Measurements from ENCODE around the gene SLC22A7. TPM values are rescaled to one million over a fixed set of nuclear protein-coding genes. Genes with fewer than 3 reads are reported as not detected.

Gene SLC22A7
- polyA plus RNA-seq, 1 donor: 1.2 TPM

GRCh38 chr6:43274916-43275597, 23.0 kb upstream of the SLC22A7 start:
- no peaks in the 10 kb centered on the region for H3K36me3 ChIP-seq (ENCODE audit: control insufficient read depth, insufficient read depth, low read length)
- peak overlapping the region; percentile 65 for H3K4me3 ChIP-seq (ENCODE audit: low read length)
- peak; percentile 73 to 93 for DNase-seq
- no peaks in the 10 kb centered on the region for H3K9me3 ChIP-seq (ENCODE audit: control insufficient read depth, low read depth, low read length)
- peaks cover 8% of the 10 kb centered on the region for H3K27me3 ChIP-seq (ENCODE audit: control insufficient read depth, insufficient read depth, low read length)
- peak overlapping the region; percentile 94 for H3K27ac ChIP-seq (ENCODE audit: low read length)
- peaks cover 90% of the 10 kb centered on the region for H3K4me1 ChIP-seq (ENCODE audit: control insufficient read depth, insufficient read depth, low read length)
- no CpG with 5 or more reads among the region's 65 CpGs for WGBS (ENCODE audit: insufficient coverage, low lambda C conversion rate)

GRCh38 chr6:43275801-43276576, 22.1 kb upstream of the SLC22A7 start:
- H3K4me3 ChIP-seq (ENCODE audit: low read length): peak overlapping the region; percentile 39
- peak overlapping the region; percentile 94 for H3K27ac ChIP-seq (ENCODE audit: low read length)
- H3K4me1 ChIP-seq (ENCODE audit: control insufficient read depth, insufficient read depth, low read length): peaks cover 83% of the 10 kb centered on the region
- H3K36me3 ChIP-seq (ENCODE audit: control insufficient read depth, insufficient read depth, low read length): no peaks in the 10 kb centered on the region
- H3K9me3 ChIP-seq (ENCODE audit: control insufficient read depth, low read depth, low read length): no peaks in the 10 kb centered on the region
- peak in 1 of 2 donors; percentile 63 for DNase-seq
- peaks cover 8% of the 10 kb centered on the region for H3K27me3 ChIP-seq (ENCODE audit: control insufficient read depth, insufficient read depth, low read length)
- no CpG with 5 or more reads among the region's 64 CpGs for WGBS (ENCODE audit: insufficient coverage, low lambda C conversion rate)

GRCh38 chr6:43276577-43277305, 21.3 kb upstream of the SLC22A7 start:
- WGBS (ENCODE audit: insufficient coverage, low lambda C conversion rate): no CpG with 5 or more reads among the region's 11 CpGs
- Histone ChIP-seq H3K4me3 (ENCODE audit: low read length) (no peak overlapping the region), H3K27ac (ENCODE audit: low read length) (peak overlapping the region; percentile 94), H3K36me3 (ENCODE audit: control insufficient read depth, insufficient read depth, low read length) (no peaks in the 10 kb centered on the region), H3K4me1 (ENCODE audit: control insufficient read depth, insufficient read depth, low read length) (peaks cover 77% of the 10 kb centered on the region), H3K27me3 (ENCODE audit: control insufficient read depth, insufficient read depth, low read length) (peaks cover 8% of the 10 kb centered on the region), H3K9me3 (ENCODE audit: control insufficient read depth, low read depth, low read length) (no peaks in the 10 kb centered on the region)
- DNase-seq: peak; percentile 82 to 94

GRCh38 chr6:43277306-43277642, 20.8 kb upstream of the SLC22A7 start:
- Histone ChIP-seq H3K27me3 (ENCODE audit: control insufficient read depth, insufficient read depth, low read length) (peaks cover 8% of the 10 kb centered on the region), H3K9me3 (ENCODE audit: control insufficient read depth, low read depth, low read length) (no peaks in the 10 kb centered on the region), H3K4me1 (ENCODE audit: control insufficient read depth, insufficient read depth, low read length) (peaks cover 71% of the 10 kb centered on the region), H3K36me3 (ENCODE audit: control insufficient read depth, insufficient read depth, low read length) (no peaks in the 10 kb centered on the region), H3K4me3 (ENCODE audit: low read length) (no peak overlapping the region), H3K27ac (ENCODE audit: low read length) (peak overlapping the region; percentile 94)
- no peak for DNase-seq
- no CpG with 5 or more reads among the region's 6 CpGs for WGBS (ENCODE audit: insufficient coverage, low lambda C conversion rate)

- no CpG with 5 or more reads among the region's 13 CpGs for WGBS (ENCODE audit: insufficient coverage, low lambda C conversion rate)
Measured at GRCh38 chr6:43277643-43278523, 20.2 kb upstream of the SLC22A7 start.

GRCh38 chr6:43278524-43279078, 19.5 kb upstream of the SLC22A7 start:
- H3K27ac ChIP-seq (ENCODE audit: low read length): peak overlapping the region; percentile 94
- H3K4me3 ChIP-seq (ENCODE audit: low read length): no peak overlapping the region
- no peaks in the 10 kb centered on the region for H3K9me3 ChIP-seq (ENCODE audit: control insufficient read depth, low read depth, low read length)
- no peaks in the 10 kb centered on the region for H3K36me3 ChIP-seq (ENCODE audit: control insufficient read depth, insufficient read depth, low read length)
- DNase-seq: peak; percentile 73 to 92
- H3K4me1 ChIP-seq (ENCODE audit: control insufficient read depth, insufficient read depth, low read length): peaks cover 62% of the 10 kb centered on the region
- WGBS (ENCODE audit: insufficient coverage, low lambda C conversion rate): no CpG with 5 or more reads among the region's 4 CpGs
- peaks cover 8% of the 10 kb centered on the region for H3K27me3 ChIP-seq (ENCODE audit: control insufficient read depth, insufficient read depth, low read length)

More at GRCh38 chr6:43277643-43278523, 20.2 kb upstream of the SLC22A7 start:
- peak overlapping the region; percentile 94 for H3K27ac ChIP-seq (ENCODE audit: low read length)
- peaks cover 67% of the 10 kb centered on the region for H3K4me1 ChIP-seq (ENCODE audit: control insufficient read depth, insufficient read depth, low read length)
- H3K27me3 ChIP-seq (ENCODE audit: control insufficient read depth, insufficient read depth, low read length): peaks cover 8% of the 10 kb centered on the region
- DNase-seq: peak; percentile 94 to 97
- no peak overlapping the region for H3K4me3 ChIP-seq (ENCODE audit: low read length)
- no peaks in the 10 kb centered on the region for H3K9me3 ChIP-seq (ENCODE audit: control insufficient read depth, low read depth, low read length)
- no peaks in the 10 kb centered on the region for H3K36me3 ChIP-seq (ENCODE audit: control insufficient read depth, insufficient read depth, low read length)

GRCh38 chr6:43280234-43280633, 17.8 kb upstream of the SLC22A7 start:
- Histone ChIP-seq H3K27me3 (ENCODE audit: control insufficient read depth, insufficient read depth, low read length) (peaks cover 2% of the 10 kb centered on the region), H3K36me3 (ENCODE audit: control insufficient read depth, insufficient read depth, low read length) (no peaks in the 10 kb centered on the region), H3K4me3 (ENCODE audit: low read length) (no peak overlapping the region), H3K4me1 (ENCODE audit: control insufficient read depth, insufficient read depth, low read length) (peaks cover 48% of the 10 kb centered on the region), H3K27ac (ENCODE audit: low read length) (no peak overlapping the region), H3K9me3 (ENCODE audit: control insufficient read depth, low read depth, low read length) (peaks cover 3% of the 10 kb centered on the region)
- no CpG with 5 or more reads among the region's 2 CpGs for WGBS (ENCODE audit: insufficient coverage, low lambda C conversion rate)
- no peak for DNase-seq

GRCh38 chr6:43282060-43282459, 16.0 kb upstream of the SLC22A7 start:
- DNase-seq: no peak

GRCh38 chr6:43282636-43283513, 15.2 kb upstream of the SLC22A7 start:
- Histone ChIP-seq H3K27me3 (ENCODE audit: control insufficient read depth, insufficient read depth, low read length) (no peaks in the 10 kb centered on the region), H3K4me1 (ENCODE audit: control insufficient read depth, insufficient read depth, low read length) (peaks cover 34% of the 10 kb centered on the region), H3K27ac (ENCODE audit: low read length) (no peak overlapping the region), H3K36me3 (ENCODE audit: control insufficient read depth, insufficient read depth, low read length) (no peaks in the 10 kb centered on the region), H3K9me3 (ENCODE audit: control insufficient read depth, low read depth, low read length) (peaks cover 3% of the 10 kb centered on the region), H3K4me3 (ENCODE audit: low read length) (no peak overlapping the region)
- DNase-seq: no peak
- WGBS (ENCODE audit: insufficient coverage, low lambda C conversion rate): 60% methylated on average over 1 of the region's 32 CpGs

More at GRCh38 chr6:43282060-43282459, 16.0 kb upstream of the SLC22A7 start:
- no peaks in the 10 kb centered on the region for H3K36me3 ChIP-seq (ENCODE audit: control insufficient read depth, insufficient read depth, low read length)
- H3K27ac ChIP-seq (ENCODE audit: low read length): no peak overlapping the region
- H3K27me3 ChIP-seq (ENCODE audit: control insufficient read depth, insufficient read depth, low read length): no peaks in the 10 kb centered on the region
- H3K9me3 ChIP-seq (ENCODE audit: control insufficient read depth, low read depth, low read length): peaks cover 3% of the 10 kb centered on the region
- no CpG with 5 or more reads among the region's 9 CpGs for WGBS (ENCODE audit: insufficient coverage, low lambda C conversion rate)
- H3K4me1 ChIP-seq (ENCODE audit: control insufficient read depth, insufficient read depth, low read length): peaks cover 34% of the 10 kb centered on the region
- H3K4me3 ChIP-seq (ENCODE audit: low read length): no peak overlapping the region
